SK-N-SH treated with all-trans-retinoic acid at 6 μM for 48 hours (cell line): ENCODE measurements around the gene DLG2.

Experiments
- ATAC-seq: fragments of 200-7000 bp; cut with Tn5 transposase; 3 replicates; pipeline ENCODE4 v1.9.1; 2020; ENCODE audit warnings: mild to moderate bottlenecking, moderate library complexity
- CSDC2 ChIP-seq: fragments of 250-450 bp; sonication (Bioruptor Pico); IDR thresholded peaks from 2 replicates; pipeline ENCODE4 v1.5.0; 2020; ENCODE audit warnings: mild to moderate bottlenecking, moderate library complexity
- ESRRG ChIP-seq: fragments of 250-450 bp; sonication (Bioruptor Pico); IDR thresholded peaks from 2 replicates; pipeline ENCODE4 v1.6.1; 2021; ENCODE audit warnings: mild to moderate bottlenecking
- GLIS3 ChIP-seq: fragments of 250-450 bp; sonication (Bioruptor Pico); IDR thresholded peaks from 2 replicates; pipeline ENCODE4 v1.5.0; 2020; ENCODE audit warnings: mild to moderate bottlenecking, moderate library complexity
- OSR1 ChIP-seq: fragments of 250-450 bp; sonication (Bioruptor Pico); IDR thresholded peaks from 2 replicates; pipeline ENCODE4 v1.8.0; 2022; ENCODE audit warnings: moderate library complexity, mild to moderate bottlenecking, inconsistent platforms
- PPARA ChIP-seq: fragments of 250-450 bp; sonication (Bioruptor Pico); IDR thresholded peaks from 2 replicates; pipeline ENCODE4 v1.5.0; 2020; ENCODE audit warnings: mild to moderate bottlenecking, borderline replicate concordance
- RARB ChIP-seq: fragments of 250-450 bp; sonication (Bioruptor Pico); IDR thresholded peaks from 2 replicates; pipeline ENCODE4 v1.8.0; 2021; ENCODE audit warnings: mild to moderate bottlenecking, moderate library complexity
- SNAI2 ChIP-seq: fragments of 250-450 bp; sonication (Bioruptor Pico); IDR thresholded peaks from 2 replicates; pipeline ENCODE4 v1.5.0; 2020; ENCODE audit warnings: mild to moderate bottlenecking, moderate library complexity
- TCF4 ChIP-seq: fragments of 250-450 bp; sonication (Bioruptor Pico); IDR thresholded peaks from 2 replicates; pipeline ENCODE4 v1.8.0; 2021; ENCODE audit warnings: mild to moderate bottlenecking, moderate library complexity, borderline replicate concordance
- TOX ChIP-seq: fragments of 250-450 bp; sonication (Bioruptor Pico); IDR thresholded peaks from 2 replicates; pipeline ENCODE4 v1.8.0; 2021; ENCODE audit warnings: mild to moderate bottlenecking, moderate library complexity, borderline replicate concordance
- ZC3H10 ChIP-seq: fragments of 250-450 bp; sonication (Bioruptor Pico); IDR thresholded peaks from 2 replicates; pipeline ENCODE4 v1.5.1; 2021; ENCODE audit warnings: mild to moderate bottlenecking, moderate library complexity
- ZFP3 ChIP-seq: fragments of 250-450 bp; sonication (Bioruptor Pico); IDR thresholded peaks from 2 replicates; pipeline ENCODE4 v1.5.0; 2020; ENCODE audit warnings: mild to moderate bottlenecking, moderate library complexity
- ZFP30 ChIP-seq: fragments of 450-650 bp; formaldehyde crosslinking; IDR thresholded peaks from 2 replicates; pipeline ENCODE4 v1.5.0; 2022; ENCODE audit warnings: mild to moderate bottlenecking, moderate library complexity
- ZNF565 ChIP-seq: fragments of 450-650 bp; formaldehyde crosslinking; conservative IDR thresholded peaks from 2 replicates; pipeline ENCODE4 v1.5.0; 2020; ENCODE audit warnings: low read depth, mild to moderate bottlenecking, moderate library complexity
- ZNF70 ChIP-seq: fragments of 450-650 bp; formaldehyde crosslinking; IDR thresholded peaks from 2 replicates; pipeline ENCODE4 v1.5.0; 2020; ENCODE audit warnings: mild to moderate bottlenecking, moderate library complexity
- TF ChIP-seq, protein P1 (sequence below): fragments of 250-450 bp; sonication (Bioruptor Pico); IDR thresholded peaks from 2 replicates; pipeline ENCODE4 v1.5.1; 2020; ENCODE audit warnings: low read depth, mild to moderate bottlenecking, moderate library complexity
- TF ChIP-seq, protein P2 (sequence below): fragments of 250-450 bp; sonication (Bioruptor Pico); IDR thresholded peaks from 2 replicates; pipeline ENCODE4 v1.8.0; 2021; ENCODE audit warnings: low read depth, mild to moderate bottlenecking, moderate library complexity, borderline replicate concordance
- TF ChIP-seq, protein P3 (sequence below): fragments of 250-450 bp; sonication (Bioruptor Pico); IDR thresholded peaks from 2 replicates; pipeline ENCODE4 v1.8.0; 2020; ENCODE audit warnings: mild to moderate bottlenecking, moderate library complexity, borderline replicate concordance
- TF ChIP-seq, protein P4 (sequence below): fragments of 250-450 bp; sonication (Bioruptor Pico); IDR thresholded peaks from 2 replicates; pipeline ENCODE4 v1.5.1; 2021; ENCODE audit warnings: mild to moderate bottlenecking, moderate library complexity

The DLG2 gene

DNA sequence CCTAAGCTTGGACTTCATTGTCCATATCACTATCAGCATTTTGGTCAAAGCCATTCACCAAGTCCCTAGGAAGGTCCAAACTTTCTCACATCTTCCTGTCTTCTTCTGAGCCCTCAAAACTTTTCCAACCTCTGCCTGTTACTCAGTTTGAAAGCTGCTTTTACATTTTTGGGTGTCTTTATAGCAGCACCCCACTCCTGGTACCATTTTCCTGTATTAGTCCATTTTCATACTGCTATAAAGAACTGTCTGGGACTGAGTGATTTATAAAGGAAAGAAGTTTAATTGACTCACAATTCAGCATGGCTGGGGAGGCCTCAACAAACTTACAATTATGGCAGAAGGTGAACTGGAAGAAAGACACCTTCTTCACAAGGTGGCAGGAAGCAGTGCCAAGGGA, 1624.0 kb downstream of the DLG2 start:
- TF ChIP-seq CSDC2 (CRISPR knock-in tag) (no peak), ZFP3 (CRISPR knock-in tag) (no peak), RARB (CRISPR knock-in tag) (no peak), ZC3H10 (no peak), OSR1 (no peak), TCF4 (no peak), GLIS3 (CRISPR knock-in tag) (no peak), ZNF70 (CRISPR knock-in tag) (no peak)
- TF ChIP-seq, protein P1, sequence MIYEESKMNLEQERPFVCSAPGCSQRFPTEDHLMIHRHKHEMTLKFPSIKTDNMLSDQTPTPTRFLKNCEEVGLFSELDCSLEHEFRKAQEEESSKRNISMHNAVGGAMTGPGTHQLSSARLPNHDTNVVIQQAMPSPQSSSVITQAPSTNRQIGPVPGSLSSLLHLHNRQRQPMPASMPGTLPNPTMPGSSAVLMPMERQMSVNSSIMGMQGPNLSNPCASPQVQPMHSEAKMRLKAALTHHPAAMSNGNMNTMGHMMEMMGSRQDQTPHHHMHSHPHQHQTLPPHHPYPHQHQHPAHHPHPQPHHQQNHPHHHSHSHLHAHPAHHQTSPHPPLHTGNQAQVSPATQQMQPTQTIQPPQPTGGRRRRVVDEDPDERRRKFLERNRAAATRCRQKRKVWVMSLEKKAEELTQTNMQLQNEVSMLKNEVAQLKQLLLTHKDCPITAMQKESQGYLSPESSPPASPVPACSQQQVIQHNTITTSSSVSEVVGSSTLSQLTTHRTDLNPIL (CRISPR knock-in tag) = no peak
- TF ChIP-seq, protein P2, sequence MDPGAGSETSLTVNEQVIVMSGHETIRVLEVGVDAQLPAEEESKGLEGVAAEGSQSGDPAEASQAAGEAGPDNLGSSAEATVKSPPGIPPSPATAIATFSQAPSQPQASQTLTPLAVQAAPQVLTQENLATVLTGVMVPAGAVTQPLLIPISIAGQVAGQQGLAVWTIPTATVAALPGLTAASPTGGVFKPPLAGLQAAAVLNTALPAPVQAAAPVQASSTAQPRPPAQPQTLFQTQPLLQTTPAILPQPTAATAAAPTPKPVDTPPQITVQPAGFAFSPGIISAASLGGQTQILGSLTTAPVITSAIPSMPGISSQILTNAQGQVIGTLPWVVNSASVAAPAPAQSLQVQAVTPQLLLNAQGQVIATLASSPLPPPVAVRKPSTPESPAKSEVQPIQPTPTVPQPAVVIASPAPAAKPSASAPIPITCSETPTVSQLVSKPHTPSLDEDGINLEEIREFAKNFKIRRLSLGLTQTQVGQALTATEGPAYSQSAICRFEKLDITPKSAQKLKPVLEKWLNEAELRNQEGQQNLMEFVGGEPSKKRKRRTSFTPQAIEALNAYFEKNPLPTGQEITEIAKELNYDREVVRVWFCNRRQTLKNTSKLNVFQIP (CRISPR knock-in tag) = no peak
- no peak for ATAC-seq

DNA sequence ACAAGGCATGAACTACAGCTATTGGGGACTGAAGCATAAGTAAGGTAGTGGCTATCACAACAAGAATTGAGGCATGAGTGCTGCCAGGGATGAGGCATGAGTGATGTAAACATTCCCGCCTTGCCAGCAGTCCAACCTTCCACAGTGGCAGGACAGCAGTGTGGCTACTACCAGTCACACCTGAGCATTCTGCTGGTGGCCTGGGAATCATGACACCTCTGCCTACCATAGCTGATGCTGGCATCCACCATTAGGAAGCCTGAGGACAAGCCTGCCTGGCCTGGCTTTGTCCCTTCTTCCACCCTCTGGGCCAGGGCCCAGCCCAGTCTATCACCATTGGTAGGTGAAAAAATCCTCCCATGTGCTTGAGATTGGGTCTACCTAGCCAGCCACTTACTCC, 1628.2 kb downstream of the DLG2 start:
- ATAC-seq = no peak
- TF ChIP-seq, protein P1 (CRISPR knock-in tag) = no peak
- no peak for TF ChIP-seq GLIS3 (CRISPR knock-in tag)
- no peak for TF ChIP-seq TCF4
- no peak for TF ChIP-seq ZFP3 (CRISPR knock-in tag)

DNA sequence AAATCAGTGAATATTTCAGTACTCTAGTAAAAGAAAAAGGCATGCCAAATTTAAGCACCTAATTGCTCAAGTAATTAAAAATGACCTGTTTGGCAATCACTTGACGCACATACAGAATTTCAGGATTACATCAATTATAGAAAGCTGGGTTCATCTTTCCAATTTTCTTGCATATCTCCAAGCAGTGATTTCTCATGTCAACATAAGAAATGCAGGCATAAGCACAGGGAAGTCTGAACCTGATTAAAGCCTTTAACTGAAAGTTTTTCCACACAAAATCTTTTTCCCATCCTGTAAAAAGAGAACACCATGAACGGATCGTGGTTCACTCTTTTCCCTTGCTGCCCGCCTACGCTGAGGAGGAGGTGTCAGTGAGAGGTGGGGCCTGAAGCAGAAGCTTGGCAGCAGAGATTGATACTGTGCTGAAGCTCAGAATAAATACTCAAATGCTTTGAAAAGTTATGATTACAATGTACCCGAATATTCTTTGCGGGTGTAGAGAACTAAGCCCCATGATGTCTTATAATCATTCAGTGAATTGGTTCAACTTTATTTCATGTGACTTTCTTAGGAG, 1636.9 kb downstream of the DLG2 start:
- TF ChIP-seq ZNF70 (CRISPR knock-in tag) (no peak), RARB (CRISPR knock-in tag) (no peak), ZFP30 (CRISPR knock-in tag) (no peak), OSR1 (no peak), ZC3H10 (no peak), ESRRG (CRISPR knock-in tag) (no peak), TCF4 (no peak), SNAI2 (CRISPR knock-in tag) (no peak), PPARA (CRISPR knock-in tag) (no peak), ZNF565 (CRISPR knock-in tag) (no peak)
- TF ChIP-seq, protein P3, sequence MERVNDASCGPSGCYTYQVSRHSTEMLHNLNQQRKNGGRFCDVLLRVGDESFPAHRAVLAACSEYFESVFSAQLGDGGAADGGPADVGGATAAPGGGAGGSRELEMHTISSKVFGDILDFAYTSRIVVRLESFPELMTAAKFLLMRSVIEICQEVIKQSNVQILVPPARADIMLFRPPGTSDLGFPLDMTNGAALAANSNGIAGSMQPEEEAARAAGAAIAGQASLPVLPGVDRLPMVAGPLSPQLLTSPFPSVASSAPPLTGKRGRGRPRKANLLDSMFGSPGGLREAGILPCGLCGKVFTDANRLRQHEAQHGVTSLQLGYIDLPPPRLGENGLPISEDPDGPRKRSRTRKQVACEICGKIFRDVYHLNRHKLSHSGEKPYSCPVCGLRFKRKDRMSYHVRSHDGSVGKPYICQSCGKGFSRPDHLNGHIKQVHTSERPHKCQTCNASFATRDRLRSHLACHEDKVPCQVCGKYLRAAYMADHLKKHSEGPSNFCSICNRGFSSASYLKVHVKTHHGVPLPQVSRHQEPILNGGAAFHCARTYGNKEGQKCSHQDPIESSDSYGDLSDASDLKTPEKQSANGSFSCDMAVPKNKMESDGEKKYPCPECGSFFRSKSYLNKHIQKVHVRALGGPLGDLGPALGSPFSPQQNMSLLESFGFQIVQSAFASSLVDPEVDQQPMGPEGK = no peak
- no peak for ATAC-seq

DNA sequence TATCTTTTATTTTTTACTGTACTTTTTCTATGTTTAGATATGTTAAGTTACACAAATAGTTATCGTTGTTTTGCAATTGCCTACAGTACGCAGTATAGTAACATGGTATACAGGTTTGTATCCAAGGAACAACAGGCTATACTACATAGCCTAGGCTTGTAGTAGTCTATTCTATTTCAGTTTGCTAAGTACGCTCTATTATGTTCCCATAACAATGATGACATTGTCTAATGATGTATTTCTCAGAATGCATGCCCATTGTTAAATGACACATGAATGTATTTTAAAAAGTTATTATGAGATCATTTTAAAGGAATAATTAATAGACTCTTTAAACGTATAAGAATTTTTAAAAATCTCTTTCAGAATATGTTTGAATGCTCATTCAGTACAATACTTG, 1644.3 kb downstream of the DLG2 start:
- no peak for ATAC-seq
- no peak for TF ChIP-seq TCF4
- TF ChIP-seq ZFP3 (CRISPR knock-in tag) = no peak
- no peak for TF ChIP-seq GLIS3 (CRISPR knock-in tag)
- TF ChIP-seq OSR1 = no peak
- TF ChIP-seq CSDC2 (CRISPR knock-in tag) = no peak
- TF ChIP-seq TOX (CRISPR knock-in tag) = no peak
- TF ChIP-seq, all 23 proteins: peak for 0

DNA sequence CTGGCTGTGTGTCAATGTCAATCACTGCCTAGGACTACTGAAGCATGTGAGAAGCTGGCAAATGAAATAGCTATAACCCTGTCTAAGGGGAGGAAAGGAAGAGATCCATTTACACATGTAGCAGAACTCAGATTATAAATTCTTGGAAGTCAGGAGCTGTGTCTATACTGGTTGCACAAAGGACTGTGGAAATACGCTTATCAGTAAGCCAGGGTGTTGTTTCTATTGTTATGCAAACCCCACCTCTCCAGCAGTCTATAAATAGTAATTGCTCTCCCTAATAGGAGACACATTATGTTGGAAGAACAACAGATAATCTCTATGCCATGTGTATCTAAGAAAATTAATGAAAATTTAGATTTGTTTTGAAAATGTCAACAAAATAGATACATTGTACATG, 1647.6 kb downstream of the DLG2 start:
- no peak for ATAC-seq
- TF ChIP-seq, protein P4, sequence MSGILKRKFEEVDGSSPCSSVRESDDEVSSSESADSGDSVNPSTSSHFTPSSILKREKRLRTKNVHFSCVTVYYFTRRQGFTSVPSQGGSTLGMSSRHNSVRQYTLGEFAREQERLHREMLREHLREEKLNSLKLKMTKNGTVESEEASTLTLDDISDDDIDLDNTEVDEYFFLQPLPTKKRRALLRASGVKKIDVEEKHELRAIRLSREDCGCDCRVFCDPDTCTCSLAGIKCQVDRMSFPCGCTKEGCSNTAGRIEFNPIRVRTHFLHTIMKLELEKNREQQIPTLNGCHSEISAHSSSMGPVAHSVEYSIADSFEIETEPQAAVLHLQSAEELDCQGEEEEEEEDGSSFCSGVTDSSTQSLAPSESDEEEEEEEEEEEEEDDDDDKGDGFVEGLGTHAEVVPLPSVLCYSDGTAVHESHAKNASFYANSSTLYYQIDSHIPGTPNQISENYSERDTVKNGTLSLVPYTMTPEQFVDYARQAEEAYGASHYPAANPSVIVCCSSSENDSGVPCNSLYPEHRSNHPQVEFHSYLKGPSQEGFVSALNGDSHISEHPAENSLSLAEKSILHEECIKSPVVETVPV (CRISPR knock-in tag) = no peak
- no peak for TF ChIP-seq PPARA (CRISPR knock-in tag)
- TF ChIP-seq ESRRG (CRISPR knock-in tag) = no peak
- TF ChIP-seq OSR1 = no peak
- TF ChIP-seq, protein P2 (CRISPR knock-in tag) = no peak
- no peak for TF ChIP-seq ZNF70 (CRISPR knock-in tag)
